Measurements from ENCODE around the gene TEX10. TPM values are rescaled to one million over a fixed set of nuclear protein-coding genes. Genes with fewer than 3 reads are reported as not detected.

TEX10 gene
- total RNA-seq, 1 donor from 2014 or later, result 28.7 TPM

DNA sequence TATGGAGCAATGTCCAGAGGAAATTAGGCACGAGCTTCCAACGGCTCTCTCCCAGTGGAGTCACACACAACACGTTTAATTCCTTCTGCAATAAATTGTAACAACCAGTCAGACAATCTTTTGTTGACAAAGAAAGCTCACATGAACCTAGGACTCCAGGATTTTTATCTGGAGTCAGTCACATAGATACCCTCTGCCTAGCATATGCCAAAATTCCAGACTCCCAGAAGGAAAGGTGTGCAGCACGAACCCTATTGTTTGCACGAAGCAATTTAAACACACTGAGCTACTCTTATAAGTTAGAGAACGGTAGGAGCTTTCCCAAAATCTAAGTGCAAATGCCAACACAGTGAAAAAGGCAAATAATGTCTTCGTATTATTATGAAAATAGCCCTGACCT is 67.1 kb downstream of the TEX10 start:
- CTCF ChIA-PET, result no interaction called here
- H3K9me3 Mint-ChIP-seq, result peaks cover 14% of the 10 kb centered on the region

DNA sequence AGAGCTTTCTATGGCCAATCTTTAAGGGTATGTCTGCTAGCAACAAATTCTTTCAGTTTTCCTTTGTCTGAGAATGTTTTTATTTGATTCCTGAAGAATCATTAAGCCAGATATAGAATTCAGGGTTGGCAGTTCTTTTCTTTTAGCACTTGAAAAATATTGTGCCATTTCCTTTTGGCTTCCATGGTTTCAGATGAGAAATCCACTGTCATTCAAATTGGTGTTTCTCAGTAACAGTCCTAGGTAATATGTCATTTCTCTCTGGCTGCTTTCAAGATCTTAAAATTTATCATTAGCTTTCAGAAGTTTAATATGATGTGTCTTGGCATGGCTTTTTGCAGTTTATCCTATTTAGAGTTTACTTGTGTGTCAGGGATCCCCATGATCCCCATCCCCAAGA is 67.7 kb downstream of the TEX10 start:
- ATAC-seq (ENCODE audit: low read depth) (no peak), DNase-seq (no peak)
- Mint-ChIP-seq H3K27ac (no peak overlapping the region), H3K36me3 (ENCODE audit: low read depth) (peaks cover 85% of the 10 kb centered on the region), H3K4me3 (no peak overlapping the region), H3K9me3 (peaks cover 14% of the 10 kb centered on the region), H3K27me3 (no peaks in the 10 kb centered on the region), H3K4me1 (no peaks in the 10 kb centered on the region)
- TF ChIP-seq, protein P1, sequence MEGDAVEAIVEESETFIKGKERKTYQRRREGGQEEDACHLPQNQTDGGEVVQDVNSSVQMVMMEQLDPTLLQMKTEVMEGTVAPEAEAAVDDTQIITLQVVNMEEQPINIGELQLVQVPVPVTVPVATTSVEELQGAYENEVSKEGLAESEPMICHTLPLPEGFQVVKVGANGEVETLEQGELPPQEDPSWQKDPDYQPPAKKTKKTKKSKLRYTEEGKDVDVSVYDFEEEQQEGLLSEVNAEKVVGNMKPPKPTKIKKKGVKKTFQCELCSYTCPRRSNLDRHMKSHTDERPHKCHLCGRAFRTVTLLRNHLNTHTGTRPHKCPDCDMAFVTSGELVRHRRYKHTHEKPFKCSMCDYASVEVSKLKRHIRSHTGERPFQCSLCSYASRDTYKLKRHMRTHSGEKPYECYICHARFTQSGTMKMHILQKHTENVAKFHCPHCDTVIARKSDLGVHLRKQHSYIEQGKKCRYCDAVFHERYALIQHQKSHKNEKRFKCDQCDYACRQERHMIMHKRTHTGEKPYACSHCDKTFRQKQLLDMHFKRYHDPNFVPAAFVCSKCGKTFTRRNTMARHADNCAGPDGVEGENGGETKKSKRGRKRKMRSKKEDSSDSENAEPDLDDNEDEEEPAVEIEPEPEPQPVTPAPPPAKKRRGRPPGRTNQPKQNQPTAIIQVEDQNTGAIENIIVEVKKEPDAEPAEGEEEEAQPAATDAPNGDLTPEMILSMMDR (IDR thresholded peaks at IDR 0.05), result no peak
- ChIA-PET POLR2A (no interaction called here), CTCF (no interaction called here)
- intact Hi-C loops (cut with micrococcal nuclease), result no loop called here

More for the DNA sequence above, 67.1 kb downstream of the TEX10 start:
- POLR2A ChIA-PET, result no interaction called here
- Mint-ChIP-seq H3K4me1 (no peaks in the 10 kb centered on the region), H3K27me3 (no peaks in the 10 kb centered on the region), H3K4me3 (no peak overlapping the region), H3K27ac (no peak overlapping the region), H3K36me3 (ENCODE audit: low read depth) (peaks cover 86% of the 10 kb centered on the region)
- TF ChIP-seq, protein P1 (IDR thresholded peaks at IDR 0.05), result no peak
- DNase-seq (no peak), ATAC-seq (ENCODE audit: low read depth) (no peak)
- intact Hi-C loops (cut with micrococcal nuclease), result no loop called here

DNA sequence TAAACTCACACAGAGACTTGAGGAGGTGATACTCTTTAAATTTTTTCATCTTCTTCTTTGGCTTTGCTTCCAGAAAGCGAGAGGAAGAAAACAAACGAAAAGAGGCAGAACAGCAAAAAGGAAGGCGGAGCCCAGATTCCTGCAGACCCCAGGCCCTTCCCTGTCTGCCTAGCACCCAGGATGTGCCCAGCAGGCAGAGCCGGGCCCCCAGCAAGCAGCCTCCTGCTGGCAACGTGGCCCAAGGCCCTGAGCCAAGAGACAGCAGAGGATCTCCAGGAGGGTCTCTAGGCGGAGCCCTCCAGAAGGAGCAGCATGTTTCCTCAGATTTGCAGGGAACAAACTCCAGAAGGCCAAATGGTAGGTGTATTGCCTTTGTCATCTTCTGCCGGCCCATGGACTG is 68.5 kb downstream of the TEX10 start:
- DNase-seq (no peak), ATAC-seq (ENCODE audit: low read depth) (no peak)
- Mint-ChIP-seq H3K4me3 (no peak overlapping the region), H3K27ac (no peak overlapping the region), H3K9me3 (peaks cover 14% of the 10 kb centered on the region), H3K36me3 (ENCODE audit: low read depth) (peaks cover 84% of the 10 kb centered on the region), H3K4me1 (no peaks in the 10 kb centered on the region), H3K27me3 (no peaks in the 10 kb centered on the region)
- CTCF ChIA-PET, result no interaction called here
- intact Hi-C loops (cut with micrococcal nuclease), result no loop called here
- POLR2A ChIA-PET, result no interaction called here
- TF ChIP-seq, protein P1 (IDR thresholded peaks at IDR 0.05), result no peak

DNA sequence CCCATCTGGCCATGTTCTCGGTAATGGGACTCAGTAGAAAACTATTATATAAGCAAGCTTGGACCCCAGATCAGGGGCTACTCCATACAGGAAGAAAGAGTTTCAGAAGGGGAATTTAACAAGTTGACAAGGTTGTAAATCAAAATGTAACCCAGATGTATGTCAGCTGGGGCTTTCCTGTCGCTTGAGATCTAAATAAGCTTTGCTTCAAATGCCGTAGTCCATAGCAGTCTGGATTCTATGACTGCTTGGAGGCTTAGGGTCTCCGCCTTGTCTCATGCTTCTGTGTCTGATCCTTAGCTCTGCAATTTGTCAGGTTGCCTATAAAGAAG is 70.4 kb downstream of the TEX10 start:
- no peaks in the 10 kb centered on the region for H3K27me3 Mint-ChIP-seq
- intact Hi-C loops (cut with micrococcal nuclease), result no loop called here
- peaks cover 79% of the 10 kb centered on the region for H3K36me3 Mint-ChIP-seq (ENCODE audit: low read depth)
- ChIA-PET CTCF (no interaction called here), POLR2A (no interaction called here)
- H3K9me3 Mint-ChIP-seq, result peaks cover 12% of the 10 kb centered on the region
- no peak overlapping the region for H3K4me3 Mint-ChIP-seq
- no peaks in the 10 kb centered on the region for H3K4me1 Mint-ChIP-seq
- no peak for DNase-seq
- no peak for ATAC-seq (ENCODE audit: low read depth)
- TF ChIP-seq, protein P1 (IDR thresholded peaks at IDR 0.05), result no peak
- no peak overlapping the region for H3K27ac Mint-ChIP-seq

DNA sequence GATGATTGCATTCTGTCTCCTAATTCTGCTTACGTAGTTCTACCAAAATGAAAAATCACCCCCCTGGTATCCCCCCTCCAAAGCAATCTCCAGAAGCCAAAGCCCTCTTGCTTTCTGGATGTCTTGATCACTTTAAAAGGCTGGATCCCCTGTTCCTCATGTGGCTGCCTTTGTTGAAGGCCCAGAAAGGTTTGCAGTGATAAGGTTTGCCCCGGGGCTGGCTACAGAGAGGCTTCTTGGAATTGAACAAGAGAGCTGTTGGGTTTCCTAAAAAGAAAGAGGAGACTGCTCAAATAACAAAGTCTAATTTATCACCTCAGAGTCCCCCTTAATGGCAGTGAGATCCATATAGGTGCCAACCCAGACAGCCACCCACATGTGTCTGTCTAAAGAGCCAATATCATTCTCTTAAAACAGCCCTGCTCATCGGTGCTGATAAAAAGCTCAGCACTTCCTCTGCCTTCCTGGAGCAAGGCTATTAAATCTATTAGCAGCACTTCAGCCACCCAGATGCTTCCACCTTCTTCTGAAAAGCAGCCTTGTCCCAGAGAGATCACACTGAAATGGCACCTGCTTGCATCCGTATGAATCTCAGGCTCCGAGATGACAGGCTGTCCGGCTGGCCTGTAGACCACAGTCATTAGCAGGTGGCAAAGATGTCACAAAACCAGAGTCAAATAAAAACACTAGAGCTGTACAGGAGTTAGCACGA is 70.9 kb downstream of the TEX10 start:
- Mint-ChIP-seq H3K4me1 (no peaks in the 10 kb centered on the region), H3K4me3 (no peak overlapping the region), H3K9me3 (peaks cover 12% of the 10 kb centered on the region), H3K36me3 (ENCODE audit: low read depth) (peaks cover 79% of the 10 kb centered on the region), H3K27me3 (no peaks in the 10 kb centered on the region), H3K27ac (no peak overlapping the region)
- no peak for ATAC-seq (ENCODE audit: low read depth)
- DNase-seq, result no peak
- ChIA-PET POLR2A (interaction anchor here (0.6 kb wide), 1 partner anchor 1059 kb away, joined by 5 read pairs; no protein-coding TSS in a partner anchor), CTCF (no interaction called here)
- intact Hi-C loops (cut with micrococcal nuclease), result no loop called here
- TF ChIP-seq, protein P1 (IDR thresholded peaks at IDR 0.05), result no peak
